OCI-LY3 (cell line): ENCODE results near the gene C13orf42.

Experiments
- CTCF ChIP-seq: fragments of 200-600, 300-600 bp; sonication (generic); IDR thresholded peaks from 2 replicates; pipeline ENCODE4 v1.5.1; 2014; ENCODE audit warnings: antibody characterized with exemption, low read length, low read depth
- EZH2phosphoT487 ChIP-seq: fragments of 200-600 bp; shearing (Covaris generic); IDR thresholded peaks from 2 replicates; pipeline ENCODE4 v1.6.1; 2018; ENCODE audit warnings: antibody characterized with exemption, mixed run types, low read depth

- TF ChIP-seq CTCF (no peak), EZH2phosphoT487 (no peak)
These were observed 26.2 kb upstream of the C13orf42 start for GRCh38 chr13:51137250-51137649.
